Subcutaneous adipose tissue (tissue), 4 donors: Measurements from ENCODE around the gene STX18. TPM values are rescaled to one million over a fixed set of nuclear protein-coding genes. Genes with fewer than 3 reads are reported as not detected.

ENCODE experiments used
- CTCF ChIP-seq: fragments of 450-650 bp; IDR thresholded peaks from one replicate; pipeline ENCODE4 v1.5.1; 2016; ENCODE audit warnings: low read depth, mild to moderate bottlenecking, control low read depth, antibody characterized with exemption, moderate library complexity
- total RNA-seq, 4 donors: library from RNA; depleted of rRNA; stranded (reverse); fragments of >200 nt; gene quantifications; one replicate each; pipeline ENCODE4 v1.1.0, GENCODE V29; 2016

The STX18 gene
- total RNA-seq, 4 donors from 2014 or later, result 17.0 to 29.2 (median 21.6) TPM

GRCh38 chr4:4396628-4397440 is 145.0 kb downstream of the STX18 start:
- no peak for TF ChIP-seq CTCF

GRCh38 chr4:4395849-4396627 is 145.8 kb downstream of the STX18 start:
- no peak for TF ChIP-seq CTCF

GRCh38 chr4:4395371-4395770 is 146.5 kb downstream of the STX18 start:
- TF ChIP-seq CTCF, result no peak

- no peak for TF ChIP-seq CTCF
These were observed 147.2 kb downstream of the STX18 start for GRCh38 chr4:4394644-4395043.

GRCh38 chr4:4392501-4393183 is 149.2 kb downstream of the STX18 start:
- no peak for TF ChIP-seq CTCF

- TF ChIP-seq CTCF, result no peak
These were observed 150.0 kb downstream of the STX18 start for GRCh38 chr4:4391866-4392265.
